ENCODE results near the gene CREB3. TPM values are rescaled to one million over a fixed set of nuclear protein-coding genes. Genes with fewer than 3 reads are reported as not detected.

The CREB3 gene
- total and polyA plus RNA-seq, 2 experiments from 2014 or later, result 20.3 to 32.4 TPM

GRCh38 chr9:35745569-35745968, 13.1 kb downstream of the CREB3 start (continued):
- TF ChIP-seq, protein P1, sequence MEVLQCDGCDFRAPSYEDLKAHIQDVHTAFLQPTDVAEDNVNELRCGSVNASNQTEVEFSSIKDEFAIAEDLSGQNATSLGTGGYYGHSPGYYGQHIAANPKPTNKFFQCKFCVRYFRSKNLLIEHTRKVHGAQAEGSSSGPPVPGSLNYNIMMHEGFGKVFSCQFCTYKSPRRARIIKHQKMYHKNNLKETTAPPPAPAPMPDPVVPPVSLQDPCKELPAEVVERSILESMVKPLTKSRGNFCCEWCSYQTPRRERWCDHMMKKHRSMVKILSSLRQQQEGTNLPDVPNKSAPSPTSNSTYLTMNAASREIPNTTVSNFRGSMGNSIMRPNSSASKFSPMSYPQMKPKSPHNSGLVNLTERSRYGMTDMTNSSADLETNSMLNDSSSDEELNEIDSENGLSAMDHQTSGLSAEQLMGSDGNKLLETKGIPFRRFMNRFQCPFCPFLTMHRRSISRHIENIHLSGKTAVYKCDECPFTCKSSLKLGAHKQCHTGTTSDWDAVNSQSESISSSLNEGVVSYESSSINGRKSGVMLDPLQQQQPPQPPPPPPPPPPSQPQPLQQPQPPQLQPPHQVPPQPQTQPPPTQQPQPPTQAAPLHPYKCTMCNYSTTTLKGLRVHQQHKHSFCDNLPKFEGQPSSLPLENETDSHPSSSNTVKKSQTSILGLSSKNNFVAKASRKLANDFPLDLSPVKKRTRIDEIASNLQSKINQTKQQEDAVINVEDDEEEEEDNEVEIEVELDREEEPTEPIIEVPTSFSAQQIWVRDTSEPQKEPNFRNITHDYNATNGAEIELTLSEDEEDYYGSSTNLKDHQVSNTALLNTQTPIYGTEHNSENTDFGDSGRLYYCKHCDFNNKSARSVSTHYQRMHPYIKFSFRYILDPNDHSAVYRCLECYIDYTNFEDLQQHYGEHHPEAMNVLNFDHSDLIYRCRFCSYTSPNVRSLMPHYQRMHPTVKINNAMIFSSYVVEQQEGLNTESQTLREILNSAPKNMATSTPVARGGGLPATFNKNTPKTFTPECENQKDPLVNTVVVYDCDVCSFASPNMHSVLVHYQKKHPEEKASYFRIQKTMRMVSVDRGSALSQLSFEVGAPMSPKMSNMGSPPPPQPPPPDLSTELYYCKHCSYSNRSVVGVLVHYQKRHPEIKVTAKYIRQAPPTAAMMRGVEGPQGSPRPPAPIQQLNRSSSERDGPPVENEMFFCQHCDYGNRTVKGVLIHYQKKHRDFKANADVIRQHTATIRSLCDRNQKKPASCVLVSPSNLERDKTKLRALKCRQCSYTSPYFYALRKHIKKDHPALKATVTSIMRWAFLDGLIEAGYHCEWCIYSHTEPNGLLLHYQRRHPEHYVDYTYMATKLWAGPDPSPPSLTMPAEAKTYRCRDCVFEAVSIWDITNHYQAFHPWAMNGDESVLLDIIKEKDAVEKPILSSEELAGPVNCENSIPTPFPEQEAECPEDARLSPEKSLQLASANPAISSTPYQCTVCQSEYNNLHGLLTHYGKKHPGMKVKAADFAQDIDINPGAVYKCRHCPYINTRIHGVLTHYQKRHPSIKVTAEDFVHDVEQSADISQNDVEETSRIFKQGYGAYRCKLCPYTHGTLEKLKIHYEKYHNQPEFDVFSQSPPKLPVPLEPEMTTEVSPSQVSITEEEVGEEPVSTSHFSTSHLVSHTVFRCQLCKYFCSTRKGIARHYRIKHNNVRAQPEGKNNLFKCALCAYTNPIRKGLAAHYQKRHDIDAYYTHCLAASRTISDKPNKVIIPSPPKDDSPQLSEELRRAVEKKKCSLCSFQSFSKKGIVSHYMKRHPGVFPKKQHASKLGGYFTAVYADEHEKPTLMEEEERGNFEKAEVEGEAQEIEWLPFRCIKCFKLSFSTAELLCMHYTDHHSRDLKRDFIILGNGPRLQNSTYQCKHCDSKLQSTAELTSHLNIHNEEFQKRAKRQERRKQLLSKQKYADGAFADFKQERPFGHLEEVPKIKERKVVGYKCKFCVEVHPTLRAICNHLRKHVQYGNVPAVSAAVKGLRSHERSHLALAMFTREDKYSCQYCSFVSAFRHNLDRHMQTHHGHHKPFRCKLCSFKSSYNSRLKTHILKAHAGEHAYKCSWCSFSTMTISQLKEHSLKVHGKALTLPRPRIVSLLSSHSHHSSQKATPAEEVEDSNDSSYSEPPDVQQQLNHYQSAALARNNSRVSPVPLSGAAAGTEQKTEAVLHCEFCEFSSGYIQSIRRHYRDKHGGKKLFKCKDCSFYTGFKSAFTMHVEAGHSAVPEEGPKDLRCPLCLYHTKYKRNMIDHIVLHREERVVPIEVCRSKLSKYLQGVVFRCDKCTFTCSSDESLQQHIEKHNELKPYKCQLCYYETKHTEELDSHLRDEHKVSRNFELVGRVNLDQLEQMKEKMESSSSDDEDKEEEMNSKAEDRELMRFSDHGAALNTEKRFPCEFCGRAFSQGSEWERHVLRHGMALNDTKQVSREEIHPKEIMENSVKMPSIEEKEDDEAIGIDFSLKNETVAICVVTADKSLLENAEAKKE (CRISPR knock-in tag; IDR thresholded peaks at IDR 0.05), result no peak
- TF ChIP-seq EZH2phosphoT487 (IDR thresholded peaks at IDR 0.05; ENCODE audit: unreplicated experiment) (no peak), JUNB (IDR thresholded peaks at IDR 0.05; ENCODE audit: unreplicated experiment) (no peak), POLR2AphosphoS5 (IDR thresholded peaks at IDR 0.05; ENCODE audit: low read depth) (no peak), STAT1 (IDR thresholded peaks at IDR 0.05; ENCODE audit: unreplicated experiment) (no peak), CTCF (conservative IDR thresholded peaks at IDR 0.05; ENCODE audit: low read depth in 2 of 2) (no peak), CREB1 (CRISPR knock-in tag; IDR thresholded peaks at IDR 0.05; ENCODE audit: low read depth) (no peak), NANOG (IDR thresholded peaks at IDR 0.05; ENCODE audit: borderline replicate concordance) (no peak)
- TF ChIP-seq, protein P2, sequence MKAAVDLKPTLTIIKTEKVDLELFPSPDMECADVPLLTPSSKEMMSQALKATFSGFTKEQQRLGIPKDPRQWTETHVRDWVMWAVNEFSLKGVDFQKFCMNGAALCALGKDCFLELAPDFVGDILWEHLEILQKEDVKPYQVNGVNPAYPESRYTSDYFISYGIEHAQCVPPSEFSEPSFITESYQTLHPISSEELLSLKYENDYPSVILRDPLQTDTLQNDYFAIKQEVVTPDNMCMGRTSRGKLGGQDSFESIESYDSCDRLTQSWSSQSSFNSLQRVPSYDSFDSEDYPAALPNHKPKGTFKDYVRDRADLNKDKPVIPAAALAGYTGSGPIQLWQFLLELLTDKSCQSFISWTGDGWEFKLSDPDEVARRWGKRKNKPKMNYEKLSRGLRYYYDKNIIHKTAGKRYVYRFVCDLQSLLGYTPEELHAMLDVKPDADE (IDR thresholded peaks at IDR 0.05), result no peak
